GM12878 (cell line): ENCODE measurements around the gene CYB5R3. TPM values are rescaled to one million over a fixed set of nuclear protein-coding genes. Genes with fewer than 3 reads are reported as not detected.
A peak's percentile ranks its signal among the peaks of the same experiment; 100 is the strongest.

ENCODE experiments used
- ASH2L ChIP-seq: fragments of 300-600, 200-600 bp; sonication (generic); IDR thresholded peaks from 2 replicates; pipeline ENCODE4 v1.6.1; 2017; ENCODE audit warnings: low read depth, mild to moderate bottlenecking, borderline replicate concordance
- BHLHE40 ChIP-seq, 2 experiments: fragments of 450-650 bp in 1 of 2; IDR thresholded peaks; 2 replicates each; pipeline ENCODE4 v1.6.1; 2011 to 2017; ENCODE audit warnings: low read depth in 2 of 2, borderline replicate concordance in 1 of 2, improper control_type of control experiment in 1 of 2, low read length in 1 of 2, mild to moderate bottlenecking in 1 of 2
- CHD1 ChIP-seq: IDR thresholded peaks from 2 replicates; pipeline ENCODE4 v1.6.1; 2012; ENCODE audit warnings: low read depth, low read length, improper control_type of control experiment
- E2F4 ChIP-seq: IDR thresholded peaks from 2 replicates; pipeline ENCODE4 v1.6.1; 2012; ENCODE audit warnings: low read depth, low read length, improper control_type of control experiment
- E4F1 ChIP-seq: fragments of 450-650 bp; IDR thresholded peaks from 2 replicates; pipeline ENCODE4 v1.6.1; 2018; ENCODE audit warnings: borderline replicate concordance, mild to moderate bottlenecking; ENCODE audit not compliant: partially characterized antibody
- FOXK2 ChIP-seq: fragments of 450-650 bp; IDR thresholded peaks from 2 replicates; pipeline ENCODE4 v1.6.1; 2017; ENCODE audit warnings: mild to moderate bottlenecking, moderate library complexity
- HDAC6 ChIP-seq: fragments of 200-600 bp; sonication (generic); IDR thresholded peaks from one replicate; pipeline ENCODE4 v1.8.0; 2017; ENCODE audit warnings: antibody characterized with exemption; ENCODE audit not compliant: unreplicated experiment
- HSF1 ChIP-seq: fragments of 150-350 bp; IDR thresholded peaks from 2 replicates; pipeline ENCODE4 v1.6.1; 2014; ENCODE audit warnings: mild to moderate bottlenecking, low read depth, low read length
- IRF4 ChIP-seq: IDR thresholded peaks from 2 replicates; pipeline ENCODE4 v1.6.1; 2011; ENCODE audit warnings: low read depth, low read length
- MLLT1 ChIP-seq: fragments of 450-650 bp; IDR thresholded peaks from 2 replicates; pipeline ENCODE4 v1.6.1; 2016; ENCODE audit warnings: mild to moderate bottlenecking
- MTA3 ChIP-seq: IDR thresholded peaks from 2 replicates; pipeline ENCODE4 v1.6.1; 2012; ENCODE audit warnings: low read length, inconsistent platforms, borderline replicate concordance
- NR2F1 ChIP-seq: fragments of 450-650 bp; conservative IDR thresholded peaks from 2 replicates; pipeline ENCODE4 v1.6.1; 2017; ENCODE audit warnings: mild to moderate bottlenecking
- PAX5 ChIP-seq: IDR thresholded peaks from 2 replicates; pipeline ENCODE4 v1.6.1; 2011; ENCODE audit warnings: low read depth, low read length, borderline replicate concordance
- PBX3 ChIP-seq: IDR thresholded peaks from 2 replicates; pipeline ENCODE4 v1.6.1; 2011; ENCODE audit warnings: mild to moderate bottlenecking, low read depth, low read length, moderate library complexity; ENCODE audit not compliant: insufficient replicate concordance
- ZBTB40 ChIP-seq: fragments of 450-650 bp; IDR thresholded peaks from 2 replicates; pipeline ENCODE4 v1.6.1; 2016; ENCODE audit warnings: mild to moderate bottlenecking, moderate library complexity, borderline replicate concordance
- ZNF24 ChIP-seq: fragments of 450-650 bp; IDR thresholded peaks from 2 replicates; pipeline ENCODE4 v1.6.1; 2017; ENCODE audit warnings: antibody characterized with exemption, mild to moderate bottlenecking
- ZNF622 ChIP-seq: fragments of 450-650 bp; IDR thresholded peaks from 2 replicates; pipeline ENCODE4 v1.6.1; 2017; ENCODE audit warnings: mild to moderate bottlenecking, inconsistent platforms
- polyA plus RNA-seq, 11 experiments: library from polyadenylated mRNA; depleted of rRNA in 4 of 11; unstranded in 6 of 11; stranded (reverse) in 5 of 11; fragments of >200 nt; fragmentation: Nextera tagmentation in 4 of 11; fragmentation: Illumina TruSeq in 1 of 11; extraction: Ambion mirVana in 4 of 11; extraction: Trizol in 1 of 11; gene quantifications; 1 replicate in 1 of 11; 2 replicates in 10 of 11; pipeline versions ENCODE4 v1.2.1 to v1.2.3, GENCODE V29; 2011 to 2016; ENCODE audit warnings: inconsistent platforms in 2 of 11, missing spikeins in 2 of 11, low read depth in 1 of 11
- total RNA-seq, 4 experiments: library from RNA; depleted of rRNA in 3 of 4; stranded (reverse); fragments of >200 nt in 3 of 4; fragmentation: Illumina TruSeq in 1 of 4; extraction: Trizol in 1 of 4; gene quantifications; 2 replicates each; pipeline versions ENCODE4 v1.2.1 to v1.2.3, GENCODE V29; 2013 to 2021

The CYB5R3 gene
- total and polyA plus RNA-seq, 10 of the 15 experiments (the other 5 are each of a cell fraction or from before 2014, with no cell fraction given) = 2.0 to 119 (median 67.8) TPM

GRCh38 chr22:42614312-42615091 lies 34.7 kb downstream of the CYB5R3 start, which contains the start of gene POLDIP3 (continued):
- TF ChIP-seq ZBTB40 = peak; percentile 96
- 0 out of 2 replicates have a peak, but pooled peaks have one; percentile 21 for TF ChIP-seq ZNF24
- no peak for TF ChIP-seq E2F4
- TF ChIP-seq MLLT1 = peak; percentile 69; the same call in 1 of the 2 replicates
- no peak for TF ChIP-seq MTA3
- TF ChIP-seq BHLHE40 (IDR thresholded peaks at IDR 0.05; ENCODE audit: borderline replicate concordance in 1 of 2, low read depth in 2 of 2, low read length in 1 of 2) = peak in 1 of 2 experiments; percentile 50; a peak in 2 of 4 replicates
- TF ChIP-seq NR2F1 = peak; percentile 71
- no peak for TF ChIP-seq CHD1
- TF ChIP-seq PBX3 = no peak
- no peak for TF ChIP-seq PAX5
- TF ChIP-seq HDAC6 = no peak
- no peak for TF ChIP-seq FOXK2
- peak; percentile 94; the same call in 1 of the 2 replicates for TF ChIP-seq ASH2L
- TF ChIP-seq IRF4 = no peak
- TF ChIP-seq ZNF622 = no peak
- peak; percentile 80 for TF ChIP-seq E4F1
- TF ChIP-seq HSF1 = no peak
